Amygdala (tissue), 56 donors: ENCODE data around the gene BBOF1.
A peak's percentile ranks its signal among the peaks of the same experiment; 100 is the strongest.
"Not testable (repeated sequence)": the region's sequence is repeated elsewhere in the genome, so short reads cannot be mapped to it uniquely, and the experiment has no call there.

Source experiments
- DNase-seq, 56 donors: peaks; one replicate each; lab custom pipeline; 2025; lab: John Stamatoyannopoulos, UW

BBOF1 gene

DNA sequence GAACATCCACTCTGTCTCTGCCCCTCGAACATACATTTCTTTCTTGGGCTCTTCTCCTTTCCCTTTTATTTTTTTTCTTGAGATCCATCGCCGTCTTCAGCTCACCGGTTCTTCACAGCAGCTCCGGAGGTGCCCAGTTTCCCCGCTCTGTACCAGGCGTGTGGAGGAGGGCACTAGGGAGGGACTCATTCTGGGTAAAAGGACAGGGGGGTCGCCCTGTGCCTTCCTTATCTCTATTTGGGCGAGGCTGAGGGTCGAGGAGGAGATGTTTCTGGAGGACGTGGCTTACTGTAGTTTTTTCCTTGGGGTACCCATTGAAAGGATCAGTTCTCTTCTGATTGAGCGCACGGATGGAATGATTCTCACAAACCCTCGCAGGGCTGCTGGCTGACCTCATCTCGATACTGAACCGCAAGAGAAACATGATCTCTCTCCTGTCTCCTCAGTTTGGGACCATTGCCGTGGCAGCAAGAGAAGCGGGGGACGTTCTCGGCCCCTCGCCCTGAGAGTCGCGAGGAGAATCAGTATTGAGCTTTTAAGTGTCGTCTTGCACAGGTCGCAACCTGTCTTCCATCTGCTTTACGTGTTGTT is 66.0 kb downstream of the BBOF1 start:
- DNase-seq = peak in 5 of 56 donors; percentile 18 to 72 (median 37)

DNA sequence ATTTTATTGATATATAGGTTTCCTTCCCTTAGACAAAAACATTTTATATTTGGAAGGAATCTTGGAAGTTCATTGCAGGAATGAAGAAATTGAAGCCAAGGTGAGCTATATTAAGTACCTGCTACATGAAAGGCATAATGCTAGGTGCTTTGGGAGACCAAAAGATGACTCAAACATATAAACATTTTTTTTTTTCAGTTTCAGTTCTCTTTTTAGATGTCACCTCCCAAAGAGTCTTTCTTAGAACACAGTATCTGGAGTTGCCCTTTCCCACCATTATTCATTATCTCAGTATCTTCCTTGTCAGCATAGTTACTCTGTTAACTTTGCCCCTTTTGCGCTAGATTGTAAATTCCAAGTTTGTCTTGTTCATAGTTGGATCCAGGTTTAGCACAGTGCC is 66.7 kb downstream of the BBOF1 start:
- no peak for DNase-seq

DNA sequence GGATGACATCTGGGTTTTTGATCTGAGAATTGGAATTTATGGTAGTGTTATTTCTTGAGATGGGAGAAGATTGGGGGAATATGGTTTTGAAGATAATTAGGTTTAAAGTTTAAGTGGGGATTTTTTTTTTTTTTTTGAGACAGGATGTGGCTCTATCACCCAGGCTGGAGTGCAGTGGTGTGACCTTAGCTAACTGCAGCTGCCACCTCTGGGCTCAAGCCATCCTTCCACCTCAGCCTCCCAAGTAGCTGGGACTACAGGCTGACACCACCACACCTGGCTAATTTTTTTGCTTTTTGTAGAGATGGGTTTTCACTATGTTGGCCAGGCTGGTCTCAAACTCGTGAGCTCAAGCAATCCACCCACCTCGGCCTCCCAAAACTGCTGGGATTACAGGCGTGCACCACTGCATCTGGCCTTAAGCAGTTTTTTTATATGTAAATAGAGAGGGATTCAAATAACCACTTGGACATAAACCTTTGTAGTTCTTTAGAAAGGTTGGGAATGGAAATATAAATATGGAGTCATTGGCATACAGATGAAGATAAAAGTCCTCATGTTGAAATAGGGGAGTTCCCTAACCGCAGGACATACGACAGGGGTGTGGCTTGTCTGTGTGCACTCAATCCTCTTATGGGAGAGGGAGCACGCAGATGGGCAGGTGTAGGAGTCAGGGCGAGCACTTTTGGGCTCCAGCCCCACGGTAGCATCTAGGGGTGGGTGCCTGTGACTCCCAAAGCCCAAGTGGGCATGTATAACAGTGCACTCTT is 70.3 kb downstream of the BBOF1 start:
- no peak for DNase-seq

DNA sequence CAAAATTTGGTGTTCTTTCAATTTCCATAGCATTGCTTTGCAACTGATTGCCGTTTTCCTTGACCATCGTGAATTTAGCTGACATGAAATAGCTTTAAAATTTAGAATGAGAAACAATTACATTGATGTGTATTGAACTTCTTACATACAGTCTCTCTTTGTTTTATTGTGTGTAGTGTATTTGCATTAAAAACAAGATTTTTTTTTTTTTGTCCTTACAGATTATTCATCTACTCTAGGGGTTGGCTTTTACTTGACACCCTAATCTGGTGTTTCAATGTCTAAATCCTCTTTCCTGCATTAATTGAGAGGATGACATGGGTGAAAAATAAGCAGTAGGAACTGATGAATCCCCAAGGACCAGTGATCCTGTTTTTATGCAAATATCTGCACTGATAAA is 86.2 kb downstream of the BBOF1 start:
- no peak for DNase-seq

DNA sequence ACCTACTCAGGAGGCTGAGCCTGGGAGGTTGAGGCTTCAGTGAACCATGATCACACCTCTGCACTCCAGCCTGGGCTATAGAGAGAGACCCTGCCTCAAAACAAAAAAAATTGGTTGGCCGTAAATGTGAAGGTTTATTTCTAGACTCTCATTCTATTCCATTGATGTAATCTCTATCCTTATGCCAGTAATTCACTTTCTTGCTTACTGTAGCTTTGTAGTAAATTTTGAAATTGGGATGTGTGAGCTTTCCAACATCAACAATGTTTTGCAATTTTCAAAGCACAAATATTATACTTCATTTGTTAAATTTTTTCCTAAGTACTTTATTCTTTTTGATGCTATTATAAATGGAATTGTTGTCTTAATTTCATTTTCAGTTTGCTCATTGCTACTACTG is 90.2 kb downstream of the BBOF1 start:
- DNase-seq = no peak

- DNase-seq = not testable (repeated sequence)
Observed at GRCh38 chr14:74111395-74112216, 92.5 kb downstream of the BBOF1 start.
